GM21515 (cell line): ENCODE results near the gene SF3A2.

Experiments
- ATAC-seq: cut with Tn5 transposase; IDR thresholded peaks from one replicate; pipeline ENCODE4 v1.9.1; 2021; ENCODE audit not compliant: unreplicated experiment

SF3A2 gene

GRCh38 chr19:2239771-2240770, 3.4 kb downstream of the SF3A2 start:
- ATAC-seq = no peak

GRCh38 chr19:2240881-2241760, 4.5 kb downstream of the SF3A2 start:
- ATAC-seq = no peak

- ATAC-seq = no peak
Measured at GRCh38 chr19:2242092-2242537, 5.5 kb downstream of the SF3A2 start.

- ATAC-seq = no peak
Measured at GRCh38 chr19:2242816-2243215, 6.2 kb downstream of the SF3A2 start.

- no peak for ATAC-seq
Measured at GRCh38 chr19:2243274-2244124, 6.9 kb downstream of the SF3A2 start.

GRCh38 chr19:2244125-2244411, 7.4 kb downstream of the SF3A2 start:
- no peak for ATAC-seq

GRCh38 chr19:2244486-2244885, 7.9 kb downstream of the SF3A2 start:
- ATAC-seq = no peak

GRCh38 chr19:2245273-2245672, 8.6 kb downstream of the SF3A2 start:
- no peak for ATAC-seq

GRCh38 chr19:2246014-2246620, 9.5 kb downstream of the SF3A2 start:
- ATAC-seq = no peak

- ATAC-seq = no peak
Measured at GRCh38 chr19:2246801-2247361, 10.3 kb downstream of the SF3A2 start.

- no peak for ATAC-seq
Measured at GRCh38 chr19:2247433-2248101, 10.9 kb downstream of the SF3A2 start.

- ATAC-seq = no peak
Measured at GRCh38 chr19:2248136-2249009, 11.7 kb downstream of the SF3A2 start.

GRCh38 chr19:2249010-2249866, 12.6 kb downstream of the SF3A2 start, which contains the start of gene AMH:
TSS of gene AMH (plus strand) at chr19:2249323. CDS start at chr19:2249333, 10 bp downstream.
- no peak for ATAC-seq

GRCh38 chr19:2249880-2250765, 13.5 kb downstream of the SF3A2 start:
- no peak for ATAC-seq

- no peak for ATAC-seq
Measured at GRCh38 chr19:2250766-2251105, 14.1 kb downstream of the SF3A2 start.

GRCh38 chr19:2251106-2252054, 14.8 kb downstream of the SF3A2 start:
- ATAC-seq = no peak
